Suprapubic skin (tissue), 3 donors: ENCODE data around the gene BLCAP.

Experiments used
- CTCF ChIP-seq, 2 donors: fragments of 200-600 bp in 1 of 2; fragments of 450-650 bp in 1 of 2; sonication (generic) in 1 of 2; IDR thresholded peaks; one replicate each; pipeline ENCODE4 v1.5.1; 2016 to 2019; ENCODE audit warnings: antibody characterized with exemption in 2 of 2, mild to moderate bottlenecking in 1 of 2, moderate library complexity in 1 of 2
- EP300 ChIP-seq: sonication (generic); formaldehyde crosslinking; IDR thresholded peaks from one replicate; pipeline ENCODE4 v1.6.1; 2017; ENCODE audit warnings: antibody characterized with exemption

- TF ChIP-seq CTCF (IDR thresholded peaks at IDR 0.05) (no peak), EP300 (no peak)
These were observed 1.3 kb downstream of the BLCAP start for GRCh38 chr20:37526238-37526838.
